ENCODE data around the gene DEPDC5. TPM values are rescaled to one million over a fixed set of nuclear protein-coding genes. Genes with fewer than 3 reads are reported as not detected.

DEPDC5 gene
- total RNA-seq, 1 donor from 2014 or later, result 32.6 TPM

DNA sequence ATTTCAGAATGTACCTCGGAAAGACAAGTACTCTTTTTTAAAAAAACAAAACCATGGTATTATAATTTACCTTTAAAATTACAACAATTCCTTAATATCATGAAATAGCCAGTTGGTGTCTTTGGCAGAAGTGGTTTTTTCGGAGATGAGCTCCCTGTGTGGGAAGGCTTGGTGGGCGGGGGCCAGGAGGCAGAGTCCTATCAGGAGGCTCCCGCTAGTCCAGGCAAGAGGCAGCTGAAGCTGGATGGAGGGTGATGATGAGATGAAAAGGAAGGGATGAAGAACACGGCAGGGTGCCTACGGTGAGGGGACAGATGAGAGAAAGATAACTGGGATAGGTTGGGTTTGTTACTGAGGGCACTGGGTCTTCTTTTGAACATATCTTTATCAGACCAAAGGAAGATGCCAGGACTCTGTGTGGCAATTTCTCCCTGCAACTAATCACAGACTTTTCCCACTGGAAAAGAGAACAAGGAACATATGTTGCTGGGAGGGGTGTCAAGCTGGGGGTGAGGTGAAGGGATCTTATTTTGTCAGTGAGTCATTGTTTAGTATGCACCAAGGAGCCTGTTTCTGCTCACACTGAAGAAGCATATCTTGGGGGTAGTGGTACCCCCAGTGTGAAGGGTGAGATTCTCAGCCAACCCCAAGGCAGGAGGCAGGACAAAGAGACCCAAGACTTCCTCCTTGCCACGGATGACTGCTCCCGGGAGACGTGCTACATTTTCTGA, 99.0 kb downstream of the DEPDC5 start:
- H3K9me3 Mint-ChIP-seq (ENCODE audit: unreplicated experiment), result no peaks in the 10 kb centered on the region
- TF ChIP-seq, protein P1, sequence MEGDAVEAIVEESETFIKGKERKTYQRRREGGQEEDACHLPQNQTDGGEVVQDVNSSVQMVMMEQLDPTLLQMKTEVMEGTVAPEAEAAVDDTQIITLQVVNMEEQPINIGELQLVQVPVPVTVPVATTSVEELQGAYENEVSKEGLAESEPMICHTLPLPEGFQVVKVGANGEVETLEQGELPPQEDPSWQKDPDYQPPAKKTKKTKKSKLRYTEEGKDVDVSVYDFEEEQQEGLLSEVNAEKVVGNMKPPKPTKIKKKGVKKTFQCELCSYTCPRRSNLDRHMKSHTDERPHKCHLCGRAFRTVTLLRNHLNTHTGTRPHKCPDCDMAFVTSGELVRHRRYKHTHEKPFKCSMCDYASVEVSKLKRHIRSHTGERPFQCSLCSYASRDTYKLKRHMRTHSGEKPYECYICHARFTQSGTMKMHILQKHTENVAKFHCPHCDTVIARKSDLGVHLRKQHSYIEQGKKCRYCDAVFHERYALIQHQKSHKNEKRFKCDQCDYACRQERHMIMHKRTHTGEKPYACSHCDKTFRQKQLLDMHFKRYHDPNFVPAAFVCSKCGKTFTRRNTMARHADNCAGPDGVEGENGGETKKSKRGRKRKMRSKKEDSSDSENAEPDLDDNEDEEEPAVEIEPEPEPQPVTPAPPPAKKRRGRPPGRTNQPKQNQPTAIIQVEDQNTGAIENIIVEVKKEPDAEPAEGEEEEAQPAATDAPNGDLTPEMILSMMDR (IDR thresholded peaks at IDR 0.05; ENCODE audit: unreplicated experiment), result no peak
- no peak overlapping the region for H3K27ac Mint-ChIP-seq (ENCODE audit: unreplicated experiment)

DNA sequence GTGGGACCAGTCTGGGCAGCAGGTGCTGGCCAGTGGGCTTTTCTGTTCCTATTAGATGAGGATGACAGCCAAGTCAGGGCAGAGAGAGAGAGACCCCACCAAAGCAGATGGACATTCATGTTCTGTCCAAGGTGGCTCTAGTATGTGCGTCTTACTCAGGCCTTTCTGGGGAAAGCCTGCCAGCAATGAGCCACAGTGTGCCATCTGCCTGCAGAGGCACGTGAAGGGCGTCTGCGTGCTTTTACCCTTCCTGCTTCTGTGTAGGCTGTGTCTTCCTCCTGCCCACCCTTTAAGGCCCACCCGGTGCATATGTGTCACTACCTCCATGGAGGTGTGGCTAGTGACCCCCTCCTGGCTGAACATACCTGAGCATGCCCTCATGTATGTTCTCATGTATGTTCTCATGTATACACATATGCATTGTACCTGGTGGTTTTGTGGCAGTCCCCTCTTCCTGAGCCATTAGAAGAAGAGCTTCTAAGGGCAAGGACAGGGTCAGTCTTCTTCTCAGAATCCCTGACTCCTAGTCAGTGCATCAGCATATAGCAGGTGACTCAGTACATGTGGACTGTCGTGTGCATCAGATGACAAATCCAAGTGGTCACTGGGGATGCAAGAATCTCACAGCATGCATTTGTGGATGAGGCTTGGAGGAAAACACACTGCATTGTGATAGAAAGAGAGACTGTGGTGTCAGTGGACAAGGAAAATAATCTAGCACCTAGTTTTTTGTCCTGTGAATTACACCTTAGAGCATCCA, 100.1 kb downstream of the DEPDC5 start:
- Mint-ChIP-seq H3K4me1 (ENCODE audit: unreplicated experiment) (peaks cover 8% of the 10 kb centered on the region), H3K27me3 (ENCODE audit: unreplicated experiment) (peaks cover 2% of the 10 kb centered on the region), H3K4me3 (ENCODE audit: unreplicated experiment) (no peak overlapping the region), H3K27ac (ENCODE audit: unreplicated experiment) (no peak overlapping the region), H3K36me3 (ENCODE audit: low read depth, unreplicated experiment) (peaks cover 30% of the 10 kb centered on the region), H3K9me3 (ENCODE audit: unreplicated experiment) (no peaks in the 10 kb centered on the region)
- TF ChIP-seq, protein P1 (IDR thresholded peaks at IDR 0.05; ENCODE audit: unreplicated experiment), result no peak
- DNase-seq (ENCODE audit: low spot score), result no peak

More for the DNA sequence above, 99.0 kb downstream of the DEPDC5 start:
- Mint-ChIP-seq H3K4me1 (ENCODE audit: unreplicated experiment) (peaks cover 11% of the 10 kb centered on the region), H3K4me3 (ENCODE audit: unreplicated experiment) (no peak overlapping the region), H3K27me3 (ENCODE audit: unreplicated experiment) (peaks cover 2% of the 10 kb centered on the region), H3K36me3 (ENCODE audit: low read depth, unreplicated experiment) (peaks cover 41% of the 10 kb centered on the region)
- no peak for DNase-seq (ENCODE audit: low spot score)

DNA sequence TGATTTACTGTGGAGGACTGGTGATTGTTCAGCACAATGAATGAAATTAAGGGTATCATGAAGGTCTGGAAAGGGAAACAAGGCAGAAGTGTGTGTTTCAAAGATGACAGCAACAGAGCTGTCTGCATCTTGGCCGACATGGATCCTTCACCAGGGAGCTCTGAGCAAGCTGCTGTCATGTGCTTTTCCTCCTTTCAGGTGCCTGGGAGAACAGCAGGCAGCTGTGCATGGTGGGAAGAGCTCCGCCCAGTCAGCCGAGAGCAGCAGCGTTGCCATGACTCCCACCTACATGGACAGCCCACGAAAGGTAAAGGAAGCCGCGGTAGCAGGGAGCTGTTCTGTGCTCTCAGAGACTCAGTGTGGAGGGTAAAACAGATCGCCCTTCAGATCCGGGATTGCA, 103.4 kb downstream of the DEPDC5 start:
- Mint-ChIP-seq H3K4me1 (ENCODE audit: unreplicated experiment) (peaks cover 7% of the 10 kb centered on the region), H3K27ac (ENCODE audit: unreplicated experiment) (peak overlapping the region; percentile 57), H3K27me3 (ENCODE audit: unreplicated experiment) (peaks cover 2% of the 10 kb centered on the region), H3K36me3 (ENCODE audit: low read depth, unreplicated experiment) (peaks cover 26% of the 10 kb centered on the region), H3K4me3 (ENCODE audit: unreplicated experiment) (no peak overlapping the region), H3K9me3 (ENCODE audit: unreplicated experiment) (no peaks in the 10 kb centered on the region)
- peak; percentile 41 for DNase-seq (ENCODE audit: low spot score)
- TF ChIP-seq, protein P1 (IDR thresholded peaks at IDR 0.05; ENCODE audit: unreplicated experiment), result no peak

DNA sequence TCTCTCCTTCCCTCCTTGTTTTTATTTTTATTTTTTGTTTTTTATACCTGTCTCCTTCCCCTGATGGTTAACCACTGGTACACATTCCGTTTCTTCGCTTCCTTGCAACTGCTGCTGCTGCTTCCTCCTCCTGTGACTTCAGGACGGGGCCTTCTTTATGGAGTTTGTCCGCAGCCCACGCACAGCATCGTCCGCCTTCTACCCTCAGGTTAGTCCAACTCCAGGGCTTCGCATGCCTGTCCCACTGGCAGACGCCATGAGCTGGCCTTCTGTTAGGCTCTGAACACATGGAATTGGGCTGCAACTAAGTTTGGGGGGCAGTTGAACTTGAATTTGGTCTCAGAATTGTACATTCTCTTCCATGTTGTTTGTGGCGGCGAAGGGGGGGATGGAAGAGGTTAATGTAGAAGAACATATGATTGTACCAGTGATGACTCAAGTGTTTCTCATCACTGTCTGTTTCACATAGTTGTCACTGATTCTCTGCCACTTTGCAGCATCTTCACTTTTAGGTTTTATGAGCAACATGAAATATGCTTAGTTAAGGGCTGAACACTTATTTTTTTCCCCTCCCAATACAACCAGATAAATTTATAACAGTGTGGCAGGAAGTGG, 107.5 kb downstream of the DEPDC5 start:
- peak overlapping the region; percentile 54 for H3K4me3 Mint-ChIP-seq (ENCODE audit: unreplicated experiment)
- DNase-seq (ENCODE audit: low spot score), result no peak
- TF ChIP-seq, protein P1 (IDR thresholded peaks at IDR 0.05; ENCODE audit: unreplicated experiment), result no peak
- H3K9me3 Mint-ChIP-seq (ENCODE audit: unreplicated experiment), result no peaks in the 10 kb centered on the region
- peaks cover 7% of the 10 kb centered on the region for H3K36me3 Mint-ChIP-seq (ENCODE audit: low read depth, unreplicated experiment)
- H3K27ac Mint-ChIP-seq (ENCODE audit: unreplicated experiment), result no peak overlapping the region
- H3K27me3 Mint-ChIP-seq (ENCODE audit: unreplicated experiment), result peaks cover 2% of the 10 kb centered on the region
- peaks cover 3% of the 10 kb centered on the region for H3K4me1 Mint-ChIP-seq (ENCODE audit: unreplicated experiment)
